Mesangial cell (primary cell): ENCODE data around the gene PCDHA12. TPM values are rescaled to one million over a fixed set of nuclear protein-coding genes. Genes with fewer than 3 reads are reported as not detected.

Source experiments
- total RNA-seq: library from RNA; depleted of rRNA; stranded (reverse); fragments of >200 nt; gene quantifications from 2 replicates; pipeline ENCODE4 v1.2.3, GENCODE V29; 2015

Gene PCDHA12
- 0.25 TPM in 1 of 2 replicates, not detected in the other for total RNA-seq

GRCh38 chr5:140875085-140876065 lies at the start of gene PCDHA12:
TSS of gene PCDHA12 (plus strand) at chr5:140875308. CDS start at chr5:140875473, 165 bp downstream.

GRCh38 chr5:140827704-140828361 lies 47.3 kb upstream of the PCDHA12 start, which contains the start of gene PCDHA6:
TSS of gene PCDHA6 (plus strand) at chr5:140827960. CDS start at chr5:140828092, 132 bp downstream.

GRCh38 chr5:140833993-140834392 lies 41.1 kb upstream of the PCDHA12 start, which contains the start of gene PCDHA7:
TSS of gene PCDHA7 (plus strand) at chr5:140834269. CDS start at chr5:140834384, 115 bp downstream.

GRCh38 chr5:140840978-140841962 lies 33.8 kb upstream of the PCDHA12 start, which contains the start of gene PCDHA8:
TSS of gene PCDHA8 (plus strand) at chr5:140841187. CDS start at chr5:140841322, 135 bp downstream.

GRCh38 chr5:140848139-140849102 lies 26.7 kb upstream of the PCDHA12 start, which contains the start of gene PCDHA9:
TSS of gene PCDHA9 (plus strand) at chr5:140848382. CDS start at chr5:140848496, 114 bp downstream.

GRCh38 chr5:140855772-140856674 lies 19.1 kb upstream of the PCDHA12 start, which contains the start of gene PCDHA10:
TSS of gene PCDHA10 (plus strand) at chr5:140855897. CDS start at chr5:140856049, 152 bp downstream.

GRCh38 chr5:140868721-140869554 lies 6.2 kb upstream of the PCDHA12 start, which contains the start of gene PCDHA11:
TSS of gene PCDHA11 (plus strand) at chr5:140868957. CDS start at chr5:140869104, 147 bp downstream.

GRCh38 chr5:140881889-140882590 lies 6.9 kb downstream of the PCDHA12 start, which contains the start of gene PCDHA13:
TSS of gene PCDHA13 (plus strand) at chr5:140882124. CDS start at chr5:140882269, 145 bp downstream.

GRCh38 chr5:140925806-140926442 lies 50.8 kb downstream of the PCDHA12 start, which contains the start of gene PCDHAC1:
TSS of gene PCDHAC1 (plus strand) at chr5:140926299. CDS start at chr5:140926893, 594 bp downstream.

Other genes starting within 250 kb of the PCDHA12 start
- gene CD14, start 242.1 kb upstream of the PCDHA12 start, total RNA-seq: 1.3 TPM in 1 of 2 replicates, not detected in the other
- gene TMCO6, start 235.9 kb upstream of the PCDHA12 start, total RNA-seq: 15.2 and 17.6 TPM in 2 replicates
- 49.5 and 63.3 TPM in 2 replicates for gene NDUFA2, start 227.7 kb upstream of the PCDHA12 start, total RNA-seq
- 35.7 and 39.6 TPM in 2 replicates for gene IK, start 227.5 kb upstream of the PCDHA12 start, total RNA-seq
- 15.1 and 18.1 TPM in 2 replicates for gene WDR55, start 210.4 kb upstream of the PCDHA12 start, total RNA-seq
- under 0.01 and 0.33 TPM in 2 replicates for gene DND1, start 201.7 kb upstream of the PCDHA12 start, total RNA-seq
- gene HARS1, start 183.9 kb upstream of the PCDHA12 start, total RNA-seq: 53.9 and 78.2 TPM in 2 replicates
- 22.0 and 25.0 TPM in 2 replicates for gene HARS2, start 183.9 kb upstream of the PCDHA12 start, total RNA-seq
- 8.8 and 10.4 TPM in 2 replicates for gene ZMAT2, start 174.9 kb upstream of the PCDHA12 start, total RNA-seq
- gene PCDHA1, start 89.2 kb upstream of the PCDHA12 start, total RNA-seq: under 0.01 and 0.16 TPM in 2 replicates
- gene PCDHA2, start 80.5 kb upstream of the PCDHA12 start, total RNA-seq: under 0.01 TPM in 1 of 2 replicates, not detected in the other
- under 0.01 and 0.13 TPM in 2 replicates for gene PCDHA3, start 74.3 kb upstream of the PCDHA12 start, total RNA-seq
- gene PCDHA4, start 68.2 kb upstream of the PCDHA12 start, total RNA-seq: 0.16 and 1.3 TPM in 2 replicates
- under 0.01 TPM in 1 of 2 replicates, not detected in the other for gene PCDHA5, start 53.7 kb upstream of the PCDHA12 start, total RNA-seq
- gene PCDHA6, start 47.3 kb upstream of the PCDHA12 start, total RNA-seq: 1.0 TPM in 1 of 2 replicates, not detected in the other
- 0.51 TPM in 1 of 2 replicates, not detected in the other for gene PCDHA7, start 41.0 kb upstream of the PCDHA12 start, total RNA-seq
- gene PCDHA8, start 34.1 kb upstream of the PCDHA12 start, total RNA-seq: 0.13 TPM in 1 of 2 replicates, not detected in the other
- gene PCDHA9, start 26.9 kb upstream of the PCDHA12 start, total RNA-seq: under 0.01 TPM in 1 of 2 replicates, not detected in the other
- gene PCDHA10, start 19.4 kb upstream of the PCDHA12 start, total RNA-seq: 0.13 TPM in 1 of 2 replicates, not detected in the other
- 0.16 TPM in 1 of 2 replicates, not detected in the other for gene PCDHA11, start 6.4 kb upstream of the PCDHA12 start, total RNA-seq
- gene PCDHA13, start 6.8 kb downstream of the PCDHA12 start, total RNA-seq: not detected in 2 replicates
- under 0.01 TPM in 1 of 2 replicates, not detected in the other for gene PCDHAC1, start 51.0 kb downstream of the PCDHA12 start, total RNA-seq
- 0.25 and 0.65 TPM in 2 replicates for gene PCDHAC2, start 91.2 kb downstream of the PCDHA12 start, total RNA-seq
- gene PCDHB1, start 176.1 kb downstream of the PCDHA12 start, total RNA-seq: not detected in 2 replicates
- gene PCDHB2, start 219.3 kb downstream of the PCDHA12 start, total RNA-seq: 0.49 and 0.76 TPM in 2 replicates
- gene PCDHB3, start 225.2 kb downstream of the PCDHA12 start, total RNA-seq: 0.16 and 0.38 TPM in 2 replicates
- 0.13 and 0.49 TPM in 2 replicates for gene PCDHB4, start 246.5 kb downstream of the PCDHA12 start, total RNA-seq